K562 (cell line): ENCODE measurements around the gene ACER1.

Experiments used
- CBX1 ChIP-seq: sonication (generic); IDR thresholded peaks from 2 replicates; pipeline ENCODE4 v1.6.1; 2016; ENCODE audit warnings: antibody characterized with exemption, low read depth, mild to moderate bottlenecking
- CBX8 ChIP-seq: fragments of 200-600 bp; sonication (generic); IDR thresholded peaks from 2 replicates; pipeline ENCODE4 v1.6.1; 2012; ENCODE audit warnings: borderline replicate concordance, mixed run types, low read depth, mild to moderate bottlenecking, moderate library complexity, mixed read lengths, low read length, control low read depth, inconsistent platforms; ENCODE audit not compliant: poor library complexity, severe bottlenecking; ENCODE audit errors: extremely low read depth
- EP300 ChIP-seq: IDR thresholded peaks from 2 replicates; pipeline ENCODE4 v1.6.1; 2012; ENCODE audit warnings: low read length, improper control_type of control experiment
- MAFF ChIP-seq: IDR thresholded peaks from 2 replicates; pipeline ENCODE4 v1.6.1; 2012; ENCODE audit warnings: low read length, improper control_type of control experiment
- RBBP5 ChIP-seq: fragments of 200-600 bp; sonication (generic); IDR thresholded peaks from 2 replicates; pipeline ENCODE4 v1.6.1; 2012; ENCODE audit warnings: borderline replicate concordance, mild to moderate bottlenecking, low read length, control low read depth, inconsistent platforms; ENCODE audit not compliant: insufficient read depth, poor library complexity, severe bottlenecking
- TAF1 ChIP-seq: IDR thresholded peaks from 2 replicates; pipeline ENCODE4 v1.6.1; 2011; ENCODE audit warnings: mild to moderate bottlenecking, low read length, moderate library complexity; ENCODE audit not compliant: insufficient read depth, control insufficient read depth, severe bottlenecking; ENCODE audit errors: extremely low read depth
- TEAD4 ChIP-seq, 2 experiments: sonication (generic) in 1 of 2; formaldehyde crosslinking in 1 of 2; IDR thresholded peaks; 2 replicates each; pipeline versions ENCODE4 v1.6.1 to v1.8.0; 2012 to 2022; ENCODE audit warnings: borderline replicate concordance in 1 of 2, inconsistent platforms in 1 of 2, low read length in 1 of 2, mild to moderate bottlenecking in 1 of 2, missing genetic modification reagents in 1 of 2
- ZBTB7A ChIP-seq: IDR thresholded peaks from 2 replicates; pipeline ENCODE4 v1.6.1; 2011; ENCODE audit warnings: low read depth, mild to moderate bottlenecking, low read length, moderate library complexity, borderline replicate concordance; ENCODE audit not compliant: control insufficient read depth
- TF ChIP-seq, protein P1 (sequence below), 3 experiments: fragments of 200-800 bp in 1 of 3; sonication (Bioruptor generic) in 1 of 3; sonication (generic) in 1 of 3; formaldehyde crosslinking in 1 of 3; IDR thresholded peaks; 2 replicates each; pipeline versions ENCODE4 v1.6.1 to v1.8.0; 2016 to 2022; ENCODE audit warnings: mild to moderate bottlenecking in 2 of 3, missing compliant biosample characterization in 2 of 3, missing genetic modification characterization in 2 of 3, missing genetic modification reagents in 1 of 3

DNA sequence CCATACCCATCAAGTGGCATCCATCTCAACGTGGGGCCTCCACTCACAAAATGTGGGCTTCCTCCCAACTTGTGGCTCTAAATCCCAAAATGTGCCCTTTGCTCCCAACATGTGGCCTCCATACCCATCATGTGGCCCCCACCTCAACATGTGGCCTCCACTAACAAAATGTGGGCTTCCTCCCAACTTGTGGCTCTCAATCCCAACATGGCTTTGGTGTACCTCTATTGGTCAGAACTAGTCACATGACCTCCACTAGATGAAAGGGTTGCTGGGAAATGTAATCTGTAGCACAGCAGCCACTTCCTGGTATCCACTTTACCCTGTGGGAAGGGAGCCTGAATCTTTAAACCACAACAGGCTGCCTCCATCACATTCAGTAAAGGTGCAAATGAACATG lies 10.1 kb upstream of the ACER1 start:
- TF ChIP-seq TEAD4 (IDR thresholded peaks at IDR 0.05; ENCODE audit: low read length) (no peak), TEAD4 (CRISPR knock-in tag; IDR thresholded peaks at IDR 0.05; ENCODE audit: borderline replicate concordance) (no peak), CBX8 (no peak), MAFF (no peak), TAF1 (no peak), RBBP5 (no peak), ZBTB7A (no peak), CBX1 (no peak), EP300 (no peak)
- TF ChIP-seq, protein P1, sequence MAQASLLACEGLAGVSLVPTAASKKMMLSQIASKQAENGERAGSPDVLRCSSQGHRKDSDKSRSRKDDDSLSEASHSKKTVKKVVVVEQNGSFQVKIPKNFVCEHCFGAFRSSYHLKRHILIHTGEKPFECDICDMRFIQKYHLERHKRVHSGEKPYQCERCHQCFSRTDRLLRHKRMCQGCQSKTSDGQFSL (CRISPR knock-in tag; IDR thresholded peaks at IDR 0.05): no peak
- TF ChIP-seq, protein P1 (tag; IDR thresholded peaks at IDR 0.05): no peak
